ENCODE measurements around the gene ATP5F1D.

ATP5F1D gene

DNA sequence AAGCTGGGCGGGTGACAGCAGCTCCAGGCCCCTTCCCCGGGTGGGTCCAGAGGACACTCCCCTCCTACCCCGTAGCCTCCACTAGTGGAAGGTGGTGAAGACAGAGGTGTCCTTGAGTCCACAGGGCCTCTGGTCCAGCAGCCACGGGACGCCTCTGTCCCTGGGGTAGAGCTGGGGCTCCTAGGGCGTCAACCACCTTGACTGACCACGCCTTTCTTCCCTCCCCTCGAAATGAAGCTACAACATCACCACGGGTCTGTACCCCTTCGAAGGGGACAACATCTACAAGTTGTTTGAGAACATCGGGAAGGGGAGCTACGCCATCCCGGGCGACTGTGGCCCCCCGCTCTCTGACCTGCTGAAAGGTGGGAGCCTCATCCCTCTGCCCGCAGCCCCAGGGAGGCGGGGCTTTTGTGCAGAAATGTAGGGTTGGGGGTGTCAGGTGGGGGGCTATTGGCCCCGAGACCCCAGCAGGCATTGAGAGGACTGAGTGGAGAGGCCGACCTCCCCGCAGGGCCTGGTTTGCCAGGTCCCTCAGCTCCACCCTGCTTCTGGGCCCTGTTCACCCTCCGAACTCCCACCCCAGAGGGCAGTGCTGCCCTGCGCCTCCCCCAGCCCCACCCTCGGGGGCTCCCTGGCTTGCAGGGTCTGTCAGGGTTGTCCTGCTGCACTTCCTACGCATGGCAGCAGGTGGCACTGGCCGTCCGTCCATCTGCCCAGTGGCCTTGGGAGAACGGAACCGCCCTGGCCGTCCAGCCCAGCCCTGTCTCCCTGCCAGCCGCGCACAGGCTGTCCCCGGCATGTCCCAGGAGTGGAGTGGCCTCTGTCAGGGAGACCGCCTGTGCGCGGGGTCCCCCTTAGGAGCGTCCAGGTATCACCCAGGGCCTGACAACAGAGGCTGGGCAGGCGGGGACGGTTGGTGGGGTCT lies 20.3 kb upstream of the ATP5F1D start:
- no peak for DNase-seq

DNA sequence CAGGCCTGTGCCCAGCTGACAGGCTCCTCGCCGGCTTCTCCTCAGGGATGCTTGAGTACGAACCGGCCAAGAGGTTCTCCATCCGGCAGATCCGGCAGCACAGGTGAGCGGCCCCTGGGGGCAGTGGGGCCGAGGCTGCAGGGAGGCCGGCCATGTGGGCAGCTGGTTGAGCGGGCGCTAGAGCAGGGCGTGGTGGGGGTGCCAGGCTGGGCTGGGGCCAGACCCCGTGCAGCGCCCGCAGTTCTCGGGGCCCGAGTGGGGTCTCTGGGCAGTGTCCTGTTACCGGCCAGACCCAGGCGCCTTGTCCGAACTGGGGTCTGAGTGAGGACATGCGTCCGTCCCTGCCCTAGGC lies 19.7 kb upstream of the ATP5F1D start:
- DNase-seq = no peak

GRCh38 chr19:1222394-1222793 lies 19.2 kb upstream of the ATP5F1D start:
- DNase-seq = no peak

GRCh38 chr19:1223018-1223855 lies 18.3 kb upstream of the ATP5F1D start:
- no peak for DNase-seq

- DNase-seq = no peak
These were observed 17.3 kb upstream of the ATP5F1D start for GRCh38 chr19:1224047-1224825.

DNA sequence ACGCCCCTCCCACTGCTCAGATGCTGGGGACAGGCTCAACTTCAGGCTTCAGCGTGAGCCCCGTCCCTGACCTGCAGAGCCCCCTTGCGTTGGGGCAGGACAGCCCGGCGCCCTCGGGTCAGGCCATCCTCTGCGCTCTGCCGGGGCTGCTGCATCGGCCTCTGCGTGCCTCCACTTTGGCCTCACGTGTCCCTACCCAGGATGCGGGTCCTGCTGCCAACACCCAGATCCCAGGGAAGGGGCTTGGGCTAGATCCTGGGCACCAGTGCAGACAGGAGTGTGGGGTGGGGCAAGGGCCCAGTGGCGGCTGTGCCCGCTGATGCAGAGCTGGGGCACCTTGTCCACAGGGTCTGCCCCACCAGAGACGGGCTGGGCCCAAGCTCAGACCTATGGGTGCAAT lies 16.7 kb upstream of the ATP5F1D start:
- DNase-seq = no peak

DNA sequence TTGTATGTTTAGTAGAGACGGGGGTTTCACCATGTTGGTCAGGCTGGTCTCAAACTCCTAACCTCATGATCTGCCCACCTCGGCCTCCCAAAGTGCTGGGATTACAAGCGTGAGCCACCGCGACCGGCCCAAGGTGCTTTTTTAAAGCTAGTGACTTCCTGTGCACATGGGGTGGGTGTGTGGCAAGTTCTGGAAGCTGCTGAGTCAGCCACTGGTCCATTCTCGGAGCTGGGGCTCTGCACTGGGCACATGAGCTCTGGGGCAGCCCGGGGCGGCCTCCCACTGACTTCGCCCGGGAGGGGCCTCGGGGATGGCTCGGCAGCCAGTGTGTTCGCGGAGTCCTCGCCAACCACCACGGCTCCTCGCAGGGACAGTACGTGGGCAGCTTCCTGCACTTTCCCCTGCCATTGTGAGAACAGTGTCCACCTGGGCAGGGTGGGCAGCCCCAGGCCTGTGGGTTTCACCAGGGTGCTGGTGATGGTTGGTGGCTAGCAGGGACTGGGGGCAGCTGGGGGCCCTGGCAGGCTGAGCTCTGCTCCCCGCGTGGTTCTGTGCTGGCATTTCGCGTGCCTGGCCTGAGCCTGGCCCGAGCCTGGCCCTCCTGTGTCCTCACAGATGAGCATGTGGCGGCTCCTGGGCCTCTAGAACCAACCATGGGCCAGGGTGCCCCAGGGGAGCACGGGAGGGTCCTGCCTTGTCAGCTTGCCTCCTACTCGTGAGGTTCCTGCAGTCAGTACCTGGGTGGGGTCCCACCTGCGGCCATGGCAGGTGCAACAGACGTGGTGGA lies 15.9 kb upstream of the ATP5F1D start:
- DNase-seq = no peak

GRCh38 chr19:1226227-1226518 lies 15.4 kb upstream of the ATP5F1D start:
- DNase-seq = no peak

- DNase-seq = no peak
These were observed 14.8 kb upstream of the ATP5F1D start for GRCh38 chr19:1226522-1227303.

GRCh38 chr19:1227304-1228054 lies 14.1 kb upstream of the ATP5F1D start:
- no peak for DNase-seq

GRCh38 chr19:1228161-1228957 lies 13.2 kb upstream of the ATP5F1D start:
- DNase-seq = no peak

- DNase-seq = no peak
These were observed 12.3 kb upstream of the ATP5F1D start for GRCh38 chr19:1229056-1229923.

GRCh38 chr19:1229924-1230782 lies 11.4 kb upstream of the ATP5F1D start:
- no peak for DNase-seq

- DNase-seq = no peak
These were observed 10.6 kb upstream of the ATP5F1D start for GRCh38 chr19:1230783-1231489.

DNA sequence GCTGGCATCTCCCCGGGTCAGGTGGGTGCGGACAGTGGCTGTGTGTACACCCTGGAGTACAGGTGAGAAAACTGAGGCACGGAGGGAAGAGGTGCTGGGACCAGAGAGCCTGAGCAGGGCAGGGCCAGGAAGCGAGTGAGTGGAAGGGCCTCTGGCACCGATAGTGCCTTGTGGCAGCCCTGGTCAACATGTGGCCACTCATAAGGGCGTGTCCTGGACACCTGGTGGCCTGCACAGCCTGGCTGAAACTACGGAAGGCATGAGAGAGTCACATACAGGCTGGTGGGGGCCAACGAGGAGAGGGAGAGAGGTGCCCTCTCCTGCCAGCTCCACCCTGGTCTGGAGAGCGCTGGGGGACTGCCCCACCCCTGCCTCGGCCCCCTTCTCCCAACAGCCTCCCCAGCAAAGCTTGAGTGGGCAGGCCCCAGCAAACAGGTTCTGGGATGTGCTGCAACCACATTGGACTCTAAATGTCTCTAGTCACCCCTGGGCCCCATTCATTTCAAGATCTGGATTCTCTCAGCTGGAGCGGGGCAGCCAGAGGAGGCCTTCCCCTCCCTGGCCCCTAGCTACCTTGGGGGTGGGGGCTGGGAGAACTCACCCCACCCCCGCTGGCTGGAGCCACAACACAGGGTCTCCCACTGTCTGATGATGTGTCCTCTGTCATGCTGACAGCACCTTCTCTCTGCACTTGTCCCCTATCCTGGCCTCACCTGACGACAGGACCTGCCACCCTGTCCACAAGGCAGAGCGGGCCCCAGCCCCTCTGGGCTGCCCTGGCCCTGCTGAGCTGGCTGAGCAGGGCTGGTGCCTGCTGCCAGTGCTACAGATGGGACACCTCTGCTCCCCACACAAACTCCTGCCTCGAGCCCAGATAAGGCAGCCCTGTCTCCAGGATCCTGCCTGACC lies 9.6 kb upstream of the ATP5F1D start:
- DNase-seq = no peak

GRCh38 chr19:1232652-1233072 lies 8.9 kb upstream of the ATP5F1D start:
- no peak for DNase-seq

Measured in activated CD4-positive, CD25-positive, alpha-beta regulatory T cell treated with anti-CD3 and anti-CD28 coated beads, Interleukin-2, amount 50 U/mL, for 72 hours (primary cell).